Hematopoietic multipotent progenitor cell treated with erythropoietin and hydrocortisone succinate and interleukin-3 and kit ligand, for 4 days (in vitro differentiated cells): ENCODE results near the gene MKRN2OS.
"Not testable (repeated sequence)": the region's sequence is repeated elsewhere in the genome, so short reads cannot be mapped to it uniquely, and the experiment has no call there.

Experiments
- DNase-seq: peaks from one replicate; pipeline ENCODE4 v3.0.0-alpha.2; 2015

Gene MKRN2OS

DNA sequence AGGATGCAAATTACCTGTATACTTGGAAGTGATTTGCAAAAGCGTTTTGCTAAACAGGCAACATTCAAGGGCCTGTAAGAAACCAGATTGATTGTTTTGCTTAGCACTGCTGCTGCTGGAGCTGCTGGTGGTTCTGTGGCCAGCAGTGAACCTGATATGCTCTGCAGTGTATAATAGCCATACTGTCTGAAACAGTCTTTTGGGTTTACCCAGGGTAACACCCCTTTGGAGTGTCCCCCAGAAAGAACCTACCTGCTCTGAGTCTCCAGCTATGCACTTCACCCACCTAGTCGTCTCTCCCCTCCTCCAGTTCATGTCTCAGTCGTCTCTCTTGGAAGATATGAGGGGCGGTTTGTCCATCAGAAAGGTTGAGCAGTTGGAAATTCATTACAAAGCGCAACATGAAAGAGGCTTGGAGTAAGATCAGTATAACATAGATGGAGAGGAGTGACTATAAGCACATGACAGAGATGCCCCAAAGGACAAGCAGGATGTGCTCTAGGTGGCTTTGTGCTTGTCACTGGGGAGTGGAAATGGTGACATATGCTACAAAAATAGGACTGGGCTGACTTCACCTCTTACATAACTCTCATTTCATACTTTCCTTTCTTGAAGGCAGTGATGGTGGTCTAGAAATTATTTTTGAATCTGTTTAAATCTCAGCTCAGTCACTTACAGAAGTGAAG is 15.3 kb upstream of the MKRN2OS start:
- no peak for DNase-seq

DNA sequence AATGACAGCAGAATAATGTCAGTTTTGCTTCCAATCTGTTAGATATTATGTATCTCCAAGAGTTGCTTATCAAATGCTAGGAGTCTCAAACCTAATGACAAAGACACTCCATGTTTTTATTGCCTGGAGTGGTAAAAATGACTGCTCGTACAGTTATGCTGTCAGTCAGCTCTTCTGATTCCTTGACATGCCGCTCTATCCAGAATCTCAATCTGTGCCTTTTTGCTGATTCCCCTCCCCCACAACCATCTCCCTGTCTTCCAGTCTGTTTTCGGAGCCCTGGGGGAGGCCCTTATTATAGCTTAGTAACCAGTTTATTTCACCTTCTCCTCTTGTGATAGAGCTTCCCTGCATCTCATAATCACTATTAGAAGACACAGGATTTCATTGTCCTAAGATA is 14.2 kb upstream of the MKRN2OS start:
- no peak for DNase-seq

DNA sequence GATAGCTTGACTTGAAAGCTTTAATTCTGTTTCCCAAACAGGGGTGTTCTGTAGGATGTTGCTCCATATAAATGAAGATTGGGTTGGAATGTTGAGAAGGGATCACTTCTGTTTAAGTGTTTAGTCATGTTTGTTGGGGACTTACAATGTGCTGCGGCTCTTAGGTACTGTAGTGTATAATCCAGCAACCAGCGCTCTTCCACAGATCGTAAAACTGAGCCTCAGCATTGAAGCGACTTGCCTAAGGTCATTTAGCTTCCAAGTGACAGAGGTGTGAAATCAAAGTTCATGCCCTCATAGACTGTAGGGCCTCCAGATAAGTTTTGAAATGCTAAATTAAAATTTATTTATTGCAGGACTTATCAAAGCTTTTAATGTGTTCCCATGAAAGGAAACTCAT is 13.4 kb upstream of the MKRN2OS start:
- no peak for DNase-seq

DNA sequence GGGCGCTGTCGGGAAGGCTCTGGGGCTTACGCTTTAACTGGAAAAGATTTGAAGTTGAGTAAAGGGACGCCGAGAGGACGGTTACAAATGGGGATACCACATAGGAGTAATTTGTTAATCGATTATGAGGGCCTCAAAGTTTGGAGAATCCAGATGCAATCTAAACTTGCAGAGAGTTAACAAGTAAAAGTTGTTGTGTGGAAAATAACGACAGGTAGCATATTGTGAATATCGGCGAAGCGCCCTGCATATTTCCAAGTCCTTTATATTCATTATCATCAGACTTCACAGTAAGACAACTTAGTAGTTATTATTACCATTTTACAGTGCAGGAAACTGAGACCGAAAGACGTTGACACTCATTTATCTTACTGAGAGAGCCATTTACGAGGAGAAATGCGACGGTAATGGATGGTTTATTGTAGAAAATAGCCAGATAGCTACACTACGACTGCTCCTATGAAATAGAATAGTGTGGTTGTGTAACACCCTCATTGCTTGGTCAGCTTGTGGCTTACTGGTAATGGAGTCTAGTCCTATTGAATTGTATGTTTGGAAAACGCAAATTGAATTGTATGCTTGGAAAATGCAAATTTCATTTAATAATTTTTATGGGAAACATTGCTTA is 12.3 kb upstream of the MKRN2OS start:
- DNase-seq: peak; percentile 58

DNA sequence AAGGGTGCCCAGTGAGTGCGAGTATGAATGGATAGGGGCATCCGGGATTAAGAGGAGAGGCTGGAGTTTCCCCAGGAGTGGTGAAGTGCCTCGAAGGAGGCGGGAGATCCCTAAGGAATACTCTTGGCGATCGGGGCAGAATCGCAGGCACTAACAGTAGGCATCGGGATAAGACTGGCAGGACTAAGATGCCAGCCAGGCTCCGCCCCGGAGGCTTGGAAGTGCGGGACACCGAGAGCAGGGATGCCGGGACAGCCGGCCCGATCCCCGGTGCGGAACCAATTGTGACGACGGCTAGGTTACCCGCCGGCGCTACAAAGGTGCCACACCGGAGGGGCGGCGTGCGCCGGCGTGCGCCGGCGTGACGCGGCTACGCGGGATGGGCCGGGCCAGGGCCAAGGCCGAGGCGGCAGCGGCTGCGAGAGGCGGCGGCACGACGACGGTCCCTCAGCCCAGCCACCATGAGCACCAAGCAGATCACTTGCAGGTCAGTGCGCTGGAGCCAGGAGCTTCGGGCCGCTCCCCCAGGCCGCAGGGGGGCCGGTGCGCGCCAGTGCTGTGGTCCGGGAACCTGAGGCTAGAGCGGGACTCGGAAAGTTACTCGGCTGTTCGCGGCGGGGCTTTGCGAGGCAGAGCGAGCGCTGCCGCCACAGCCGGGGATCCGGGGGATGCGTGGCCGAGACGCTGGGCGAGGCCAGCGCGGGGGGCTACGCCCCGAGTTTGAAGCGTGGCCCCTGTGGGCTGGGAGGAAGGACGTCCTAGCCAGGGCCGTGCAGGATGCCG is 11.6 kb upstream of the MKRN2OS start, which contains the start of gene MKRN2:
MKRN2 (plus strand) TSS at position 398 of the 783 bp plus-strand sequence; CDS start at position 462, 64 bp downstream.
- DNase-seq: peak; percentile 94

DNA sequence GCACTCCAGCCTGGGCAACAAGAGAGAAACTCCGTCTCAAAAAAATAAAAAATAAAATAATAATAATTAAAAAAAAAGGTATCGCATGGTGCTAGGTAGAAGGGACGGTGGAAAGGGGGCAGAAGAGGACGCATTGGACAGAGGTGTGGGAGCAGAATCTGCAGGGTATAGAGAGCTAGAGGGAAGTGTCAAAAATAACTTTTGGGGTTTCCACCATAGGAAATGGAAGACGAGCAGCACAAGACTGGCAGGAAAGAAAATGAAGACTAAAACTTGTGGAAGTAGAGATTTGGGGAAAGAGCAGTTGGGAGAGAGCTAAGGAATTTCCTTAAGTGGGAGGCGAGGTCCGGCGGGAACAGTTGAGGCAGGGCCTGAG is 11.0 kb upstream of the MKRN2OS start:
- DNase-seq: no peak

DNA sequence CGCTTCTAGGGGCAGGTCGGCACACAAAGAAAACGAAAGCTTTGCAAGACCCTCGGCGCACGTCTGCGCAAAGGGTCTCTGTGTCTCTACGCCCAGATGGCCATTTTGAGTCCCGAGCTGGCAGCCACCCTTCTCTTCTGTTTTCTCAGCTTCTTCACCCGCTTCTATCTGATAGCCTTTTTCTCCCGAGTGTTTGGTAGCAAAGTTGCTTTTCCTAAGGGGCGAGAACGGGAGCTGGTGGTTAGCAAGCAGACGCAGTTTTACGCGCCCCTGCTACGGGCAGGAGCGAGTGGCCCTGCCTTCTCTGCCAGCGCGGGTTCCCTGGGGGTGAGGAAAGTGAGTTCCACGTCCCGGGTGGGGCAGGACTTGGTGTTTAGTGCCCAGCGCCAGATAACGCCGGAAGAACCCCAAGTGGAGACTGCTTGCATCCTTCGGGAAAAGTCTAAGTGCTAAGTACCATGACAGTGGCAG is 8.7 kb upstream of the MKRN2OS start:
- peak; percentile 63 for DNase-seq

DNA sequence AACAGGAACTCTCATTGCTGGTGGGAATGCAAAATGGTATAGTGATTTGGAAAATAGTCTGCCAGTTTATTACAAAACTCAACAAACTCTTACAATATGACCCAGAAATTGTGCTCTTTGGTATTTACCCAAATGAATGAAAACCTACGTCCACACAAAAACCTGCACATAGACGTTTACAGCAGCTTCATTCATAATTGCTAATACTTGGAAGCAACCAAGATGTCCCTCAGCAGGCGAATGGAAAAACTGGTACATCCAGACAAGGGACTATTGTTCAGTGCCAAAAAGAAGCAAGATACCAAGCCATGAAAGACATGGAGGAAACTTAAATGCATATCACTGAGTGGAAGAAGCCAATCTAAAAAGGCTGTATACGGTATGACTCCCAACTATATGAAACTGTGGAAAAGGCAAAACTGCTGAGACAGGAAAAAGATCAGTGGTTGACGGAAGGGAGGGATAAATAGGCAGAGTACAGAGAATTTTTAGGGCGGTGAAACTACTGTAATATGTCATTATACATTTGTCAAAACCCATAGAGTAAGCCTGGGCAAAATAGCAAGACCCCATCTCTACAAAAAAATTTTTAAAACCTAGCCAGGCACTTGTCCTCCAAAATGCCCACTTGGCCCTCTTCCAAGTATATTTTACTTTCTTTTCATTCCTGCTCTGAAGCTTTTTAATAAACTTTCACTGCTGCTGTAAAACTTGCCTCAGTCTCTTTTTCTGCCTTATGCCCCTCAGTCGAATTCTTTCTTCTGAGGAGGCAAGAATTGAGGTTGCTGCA is 4.9 kb upstream of the MKRN2OS start:
- no peak for DNase-seq

DNA sequence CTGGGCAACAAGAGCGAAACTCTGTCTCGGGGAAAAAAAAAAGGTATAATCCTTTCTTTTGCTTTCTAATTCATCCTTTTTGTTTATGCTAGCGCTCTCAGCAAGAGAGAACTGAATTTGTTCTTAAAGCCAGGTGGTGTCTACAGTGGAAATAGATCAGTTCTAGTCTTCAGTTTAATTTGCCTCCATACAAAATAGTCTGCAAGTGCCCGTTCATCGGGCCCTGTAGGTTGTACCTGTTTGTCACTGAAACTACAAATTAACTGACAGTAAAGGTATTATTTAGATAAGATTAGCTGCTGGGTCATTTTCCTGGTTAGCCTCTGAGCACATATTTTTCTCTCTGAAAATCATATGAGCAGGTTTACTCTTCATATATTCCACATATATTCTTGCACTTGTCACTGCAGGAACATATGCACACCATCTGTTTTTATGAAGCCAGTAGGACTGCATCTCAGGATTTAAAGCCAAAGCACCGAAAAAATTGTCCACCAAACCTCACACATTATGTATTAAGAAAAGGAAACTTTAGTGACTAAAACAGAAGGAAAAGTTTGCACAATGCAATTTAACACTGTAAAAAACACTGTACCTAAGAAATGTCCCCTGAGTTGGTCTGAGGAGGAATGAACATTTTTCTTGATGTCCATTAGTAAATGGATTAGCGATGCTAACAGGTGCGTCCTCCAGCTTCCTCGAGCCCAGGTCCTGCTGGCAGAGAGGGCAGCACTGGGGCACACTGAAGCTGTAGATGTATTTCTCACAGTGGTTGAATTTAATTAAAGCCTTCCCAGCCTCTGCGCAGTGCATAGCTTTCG is 437 bp downstream of the MKRN2OS start:
- DNase-seq: no peak

DNA sequence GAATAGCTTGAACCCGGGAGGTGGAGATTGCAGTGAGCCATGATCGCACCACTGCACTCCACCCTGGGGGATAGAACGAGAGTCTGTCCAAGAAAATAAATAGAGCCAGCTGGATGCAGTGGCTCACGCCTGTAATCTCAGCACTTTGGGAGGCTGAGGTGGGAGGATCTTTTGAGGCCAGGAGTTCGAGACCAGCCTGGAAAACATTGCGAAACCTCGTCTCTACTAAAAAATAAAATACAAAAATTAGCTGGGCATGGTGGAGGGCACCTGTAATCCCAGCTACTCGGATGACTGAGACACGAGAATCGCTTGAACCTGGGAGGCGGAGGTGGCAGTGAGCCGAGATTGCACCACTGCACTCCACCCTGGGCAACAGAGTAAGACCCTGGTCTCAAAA is 1.8 kb downstream of the MKRN2OS start:
- DNase-seq: not testable (repeated sequence)

DNA sequence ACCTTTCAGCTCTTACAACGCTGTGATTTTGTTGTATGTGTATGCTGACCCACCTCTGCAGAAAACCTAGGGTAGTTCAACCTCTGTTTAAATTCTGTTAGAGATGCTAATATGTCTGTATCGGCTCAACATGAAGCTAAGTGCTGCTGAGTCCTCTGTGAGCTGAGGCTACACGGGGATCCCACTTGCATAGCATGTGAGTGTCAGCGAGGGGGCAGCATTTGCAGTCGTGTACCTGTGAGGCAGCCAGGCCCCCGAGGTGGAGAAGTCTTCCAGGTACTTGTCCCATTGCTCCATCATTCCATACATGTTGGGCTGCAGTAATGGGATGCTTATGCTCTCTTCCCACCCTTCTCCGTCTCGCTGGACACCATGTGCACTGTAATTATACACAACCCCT is 3.7 kb downstream of the MKRN2OS start:
- no peak for DNase-seq

DNA sequence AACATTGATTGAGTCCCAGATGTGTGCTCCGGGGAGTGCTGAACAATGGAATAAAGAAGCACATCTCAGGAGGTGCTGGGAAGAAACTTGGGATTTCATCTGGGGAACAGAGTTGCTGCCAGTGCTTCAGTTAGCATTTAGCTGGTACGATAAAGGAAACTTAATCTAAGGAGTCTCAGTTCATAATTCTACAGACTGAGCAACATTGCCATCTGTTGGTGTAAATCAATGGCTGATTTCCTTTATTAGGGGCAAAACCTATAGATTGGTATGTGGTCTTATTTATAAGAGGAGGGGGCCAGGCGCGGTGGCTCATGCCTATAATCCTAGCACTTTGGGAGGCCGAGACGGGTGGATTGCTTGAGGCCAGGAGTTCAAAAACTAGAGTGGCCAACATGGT is 8.9 kb downstream of the MKRN2OS start:
- no peak for DNase-seq

DNA sequence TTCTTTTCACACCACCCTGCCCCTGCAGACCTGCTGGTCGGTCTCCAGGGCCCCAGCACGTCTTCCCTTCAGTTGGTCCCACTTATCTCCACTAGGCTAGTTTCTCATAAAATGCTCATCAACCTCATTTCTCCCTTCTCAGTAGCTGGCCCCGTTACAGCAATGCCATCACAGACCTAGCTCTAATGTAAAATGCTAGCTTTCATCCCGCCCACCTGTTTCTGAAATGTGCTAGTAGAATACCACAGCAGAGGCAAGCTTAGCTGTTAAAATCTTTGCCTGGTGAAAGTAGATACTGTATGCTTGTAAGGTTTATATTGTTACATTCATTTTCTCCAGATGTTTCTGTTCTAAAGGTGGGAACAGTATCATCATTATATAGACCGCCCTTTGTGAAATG is 13.1 kb downstream of the MKRN2OS start:
- DNase-seq: no peak

DNA sequence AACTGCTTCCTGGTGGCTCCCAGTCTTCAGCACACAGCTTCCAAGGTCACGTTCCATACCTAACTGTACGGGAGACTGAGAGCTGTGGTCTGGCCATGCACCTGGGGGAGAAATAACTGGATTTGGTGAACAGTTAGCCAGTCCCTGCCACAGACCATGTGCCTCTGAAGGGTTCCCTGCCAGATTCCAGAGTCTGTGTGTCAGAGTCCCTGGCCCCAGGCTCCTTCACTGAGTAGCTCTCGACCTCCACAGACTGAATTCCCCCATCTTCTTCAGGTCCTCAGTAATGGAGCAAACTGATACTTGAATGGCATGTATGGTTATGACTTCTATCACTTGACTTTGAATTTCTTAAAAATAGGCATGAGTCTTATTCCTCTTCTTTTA is 17.5 kb downstream of the MKRN2OS start:
- DNase-seq: no peak

DNA sequence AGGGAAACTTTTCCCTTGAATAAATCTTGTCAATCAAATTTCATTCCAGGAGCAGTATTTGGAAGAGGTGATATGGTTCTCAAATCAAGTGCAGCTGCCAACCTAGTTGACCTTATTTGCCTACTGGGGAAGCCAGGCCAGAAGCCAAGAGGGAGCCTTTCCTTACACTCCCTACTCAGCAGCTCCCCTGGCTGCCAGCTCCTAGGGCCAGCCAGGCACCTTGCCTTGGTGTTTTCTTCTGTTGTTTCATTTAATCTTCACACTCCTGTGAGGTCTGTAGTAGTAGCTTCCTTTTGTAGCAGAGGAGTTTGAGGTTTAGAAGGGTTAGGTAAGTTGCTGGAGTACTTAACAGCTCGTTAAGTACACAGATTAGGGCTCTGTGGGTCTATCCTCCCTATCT is 22.6 kb downstream of the MKRN2OS start:
- no peak for DNase-seq

DNA sequence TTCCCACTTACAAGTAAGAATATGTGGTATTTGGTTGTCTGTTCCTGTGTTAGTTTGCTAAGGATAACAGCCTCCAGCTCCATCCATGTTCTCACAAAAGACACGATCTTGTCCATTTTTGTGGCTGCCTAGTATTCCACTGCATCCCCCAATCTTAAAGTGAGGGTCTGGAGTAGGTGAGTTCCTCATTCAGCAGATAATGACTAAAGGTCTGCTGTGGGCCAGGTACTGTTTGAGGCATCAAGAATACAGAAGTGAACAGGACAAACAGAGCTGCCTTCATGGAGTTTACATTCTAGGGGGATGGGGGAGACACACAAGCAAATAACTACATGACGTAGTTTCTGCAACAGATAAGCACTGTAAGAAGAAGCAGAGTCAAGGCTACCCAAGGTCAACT is 24.3 kb downstream of the MKRN2OS start:
- no peak for DNase-seq

DNA sequence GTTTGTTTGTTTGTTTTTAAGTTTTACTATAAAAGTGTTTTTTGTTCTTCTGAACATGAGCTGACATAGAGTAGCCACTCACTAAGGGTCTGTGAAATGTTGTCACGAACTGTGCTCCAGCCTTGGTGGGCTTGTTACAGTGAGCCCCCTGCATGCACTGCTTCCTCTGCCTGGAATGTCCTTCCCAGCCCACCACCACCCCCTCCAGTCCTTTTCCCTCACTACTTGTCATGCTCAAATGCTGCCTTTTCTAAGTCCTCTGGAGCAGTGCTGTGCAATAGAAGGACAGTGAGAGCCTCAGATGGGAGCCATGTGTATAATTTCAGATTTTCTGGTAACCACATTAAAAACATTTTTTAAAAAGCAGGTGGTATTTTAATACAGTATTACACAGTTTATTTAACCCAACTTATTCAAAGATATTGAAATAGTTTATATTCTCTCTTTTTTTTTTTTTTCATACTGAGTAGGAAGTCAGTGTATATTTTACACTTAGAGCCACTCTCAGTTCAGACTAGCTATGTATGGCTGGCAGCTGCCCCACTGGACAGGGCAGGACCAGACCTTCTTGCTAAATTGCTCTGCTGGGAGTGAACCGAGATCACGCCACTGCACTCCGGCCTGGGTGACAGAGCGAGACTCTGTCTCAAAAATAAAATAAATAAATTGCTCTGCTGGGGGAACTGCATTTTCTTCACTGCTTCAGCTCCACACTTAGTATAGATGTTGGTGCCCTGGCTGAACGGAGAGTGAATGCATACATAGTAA is 26.9 kb downstream of the MKRN2OS start:
- no peak for DNase-seq

DNA sequence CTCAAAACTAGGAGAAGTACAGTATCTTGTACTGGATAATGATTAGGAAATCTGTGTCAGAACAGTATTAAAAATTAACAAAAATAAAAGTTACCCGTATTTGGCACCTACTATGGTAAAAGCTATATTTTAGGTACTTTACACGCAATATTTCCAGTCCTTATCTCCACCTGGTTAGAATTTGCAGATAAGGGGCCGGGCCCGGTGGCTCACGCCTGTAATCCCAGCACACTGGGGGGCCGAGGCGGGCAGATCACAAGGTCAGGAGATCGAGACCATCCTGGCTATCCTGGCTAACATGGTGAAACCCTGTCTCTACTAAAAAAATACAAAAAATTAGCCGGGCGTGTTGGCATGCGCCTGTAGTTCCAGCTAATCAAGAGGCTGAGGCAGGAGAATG is 28.4 kb downstream of the MKRN2OS start:
- DNase-seq: no peak

DNA sequence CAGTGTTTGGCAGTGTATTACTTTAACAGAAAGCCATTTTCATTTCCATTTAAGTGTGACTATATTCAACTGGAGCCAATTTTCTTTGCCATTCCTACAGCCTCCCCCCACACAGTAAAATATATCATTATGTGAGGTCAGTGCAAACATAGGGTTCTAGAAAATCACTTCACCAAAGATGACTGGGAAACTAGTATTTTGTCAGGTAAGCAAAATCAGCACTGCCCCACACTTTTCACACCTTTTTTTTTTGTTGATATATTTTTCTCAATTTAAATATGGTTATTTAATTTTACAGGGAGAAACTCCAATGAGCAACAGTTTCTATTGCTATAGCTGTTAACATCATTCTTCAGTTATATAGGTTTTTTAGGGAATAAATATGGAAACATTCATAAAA is 29.7 kb downstream of the MKRN2OS start:
- no peak for DNase-seq

DNA sequence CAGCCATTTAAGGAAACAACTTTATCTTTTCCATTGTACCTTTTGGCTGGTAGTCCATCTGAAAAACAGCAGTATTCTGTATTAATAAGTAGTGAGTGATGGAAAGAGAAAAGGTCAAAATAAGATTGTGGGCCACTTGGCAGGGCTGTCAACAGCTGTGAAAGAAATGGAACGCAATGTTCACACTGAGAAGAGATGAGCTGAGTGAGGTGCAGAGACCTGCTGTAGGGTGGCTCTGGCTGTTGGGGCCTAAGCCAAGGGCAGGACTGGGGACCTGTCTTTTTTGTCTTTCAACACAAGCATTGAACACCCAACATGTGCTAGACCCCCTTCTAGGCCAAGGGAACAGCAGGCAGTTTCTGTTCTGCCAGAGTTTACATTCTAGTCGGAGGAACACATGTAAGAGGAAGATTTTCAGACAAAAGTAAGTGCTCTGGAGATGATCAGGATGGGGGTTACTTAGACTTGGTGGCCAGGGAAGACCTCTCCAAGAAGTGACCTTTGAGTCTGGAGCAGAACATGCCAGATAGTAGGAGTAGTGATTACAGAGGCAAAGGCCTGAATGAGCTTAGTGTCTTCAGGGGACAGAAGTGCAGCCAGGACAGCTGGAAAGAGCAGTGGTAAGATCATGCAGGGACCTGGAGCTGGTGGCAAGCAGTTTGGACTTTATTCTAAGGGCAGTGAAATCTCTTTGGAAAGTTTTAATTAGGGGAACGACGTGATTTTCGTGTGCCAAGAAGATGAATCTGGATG is 31.4 kb downstream of the MKRN2OS start:
- no peak for DNase-seq
